GM18502 (cell line): Measurements from ENCODE around the gene SFT2D3.
A peak's percentile ranks its signal among the peaks of the same experiment; 100 is the strongest.

Source experiments
- ATAC-seq: cut with Tn5 transposase; IDR thresholded peaks from one replicate; pipeline ENCODE4 v1.9.1; 2021; ENCODE audit warnings: mild to moderate bottlenecking; ENCODE audit not compliant: unreplicated experiment, poor library complexity

Gene SFT2D3

GRCh38 chr2:127701193-127701650 lies at the start of gene SFT2D3:
Gene SFT2D3 (plus strand): TSS chr2:127701497. CDS start chr2:127701529, 32 bp downstream.
- peak; percentile 68 for ATAC-seq

GRCh38 chr2:127651971-127652550 lies 49.2 kb upstream of the SFT2D3 start:
- ATAC-seq, result no peak

- no peak for ATAC-seq
These were observed 48.4 kb upstream of the SFT2D3 start for GRCh38 chr2:127652786-127653357.

GRCh38 chr2:127653421-127654083 lies 47.7 kb upstream of the SFT2D3 start:
- ATAC-seq, result no peak

- no peak for ATAC-seq
These were observed 47.0 kb upstream of the SFT2D3 start for GRCh38 chr2:127654084-127654837.

- no peak for ATAC-seq
These were observed 46.5 kb upstream of the SFT2D3 start for GRCh38 chr2:127654838-127655175.

GRCh38 chr2:127655209-127656073 lies 45.9 kb upstream of the SFT2D3 start:
- no peak for ATAC-seq

- ATAC-seq, result no peak
These were observed 44.6 kb upstream of the SFT2D3 start for GRCh38 chr2:127656569-127657231.

GRCh38 chr2:127657232-127657595 lies 44.1 kb upstream of the SFT2D3 start:
- no peak for ATAC-seq

- ATAC-seq, result no peak
These were observed 43.2 kb upstream of the SFT2D3 start for GRCh38 chr2:127658146-127658545.

GRCh38 chr2:127658641-127659407 lies 42.5 kb upstream of the SFT2D3 start:
- ATAC-seq, result no peak

- no peak for ATAC-seq
These were observed 41.6 kb upstream of the SFT2D3 start for GRCh38 chr2:127659408-127660290.

- no peak for ATAC-seq
These were observed 41.1 kb upstream of the SFT2D3 start for GRCh38 chr2:127660291-127660578.

- ATAC-seq, result no peak
These were observed 40.1 kb upstream of the SFT2D3 start for GRCh38 chr2:127661072-127661649.

- no peak for ATAC-seq
These were observed 39.3 kb upstream of the SFT2D3 start for GRCh38 chr2:127661949-127662510.

- ATAC-seq, result no peak
These were observed 38.2 kb upstream of the SFT2D3 start for GRCh38 chr2:127662937-127663565.

- ATAC-seq, result no peak
These were observed 37.7 kb upstream of the SFT2D3 start for GRCh38 chr2:127663566-127664064.
